Dendritic cell treated with granulocyte-macrophage colony-stimulating factor and Interleukin-4, amounts not matched to agents 40 ng/mL and 50 ng/mL, for 4 days (primary cell): ENCODE results near the gene ITGBL1.

Experiments used
- H3K27ac Mint-ChIP-seq: one replicate; pipeline ENCODE4 v1.8.0; 2022; ENCODE audit warnings: mild to moderate bottlenecking, mixed read lengths
- H3K27me3 Mint-ChIP-seq: one replicate; pipeline ENCODE4 v1.8.0; 2022; ENCODE audit warnings: mild to moderate bottlenecking, mixed read lengths
- H3K36me3 Mint-ChIP-seq: one replicate; pipeline ENCODE4 v1.8.0; 2022; ENCODE audit warnings: low read depth, mixed read lengths
- H3K4me1 Mint-ChIP-seq: one replicate; pipeline ENCODE4 v1.8.0; 2022; ENCODE audit warnings: low read depth, mixed read lengths
- H3K4me3 Mint-ChIP-seq: one replicate; pipeline ENCODE4 v1.8.0; 2022; ENCODE audit warnings: mild to moderate bottlenecking, moderate library complexity, mixed read lengths
- H3K9me3 Mint-ChIP-seq: one replicate; pipeline ENCODE4 v1.8.0; 2022; ENCODE audit warnings: mixed read lengths
- intact Hi-C: fragments of 100-400 bp; cut with micrococcal nuclease; formaldehyde crosslinking; loops from one replicate; pipeline ENCODE4 v1.15.0; 2022

The ITGBL1 gene

GRCh38 chr13:101706651-101707050 is 254.2 kb downstream of the ITGBL1 start:
- Mint-ChIP-seq H3K4me1 (peaks cover 8% of the 10 kb centered on the region), H3K4me3 (no peak overlapping the region), H3K27ac (no peak overlapping the region), H3K9me3 (no peaks in the 10 kb centered on the region), H3K36me3 (no peaks in the 10 kb centered on the region), H3K27me3 (no peaks in the 10 kb centered on the region)
- intact Hi-C loops = no loop called here

GRCh38 chr13:101707659-101708058 is 255.2 kb downstream of the ITGBL1 start:
- H3K36me3 Mint-ChIP-seq = no peaks in the 10 kb centered on the region
- peaks cover 8% of the 10 kb centered on the region for H3K4me1 Mint-ChIP-seq
- H3K27ac Mint-ChIP-seq = no peak overlapping the region
- H3K4me3 Mint-ChIP-seq = no peak overlapping the region
- H3K9me3 Mint-ChIP-seq = no peaks in the 10 kb centered on the region
- intact Hi-C loops = no loop called here
- no peaks in the 10 kb centered on the region for H3K27me3 Mint-ChIP-seq

GRCh38 chr13:101708115-101708514 is 255.6 kb downstream of the ITGBL1 start:
- Mint-ChIP-seq H3K36me3 (no peaks in the 10 kb centered on the region), H3K9me3 (no peaks in the 10 kb centered on the region), H3K27ac (no peak overlapping the region), H3K4me3 (no peak overlapping the region), H3K27me3 (no peaks in the 10 kb centered on the region), H3K4me1 (peaks cover 8% of the 10 kb centered on the region)
- intact Hi-C loops = no loop called here

- intact Hi-C loops = no loop called here
- Mint-ChIP-seq H3K36me3 (no peaks in the 10 kb centered on the region), H3K27ac (no peak overlapping the region), H3K4me3 (no peak overlapping the region), H3K9me3 (no peaks in the 10 kb centered on the region), H3K27me3 (no peaks in the 10 kb centered on the region), H3K4me1 (peaks cover 8% of the 10 kb centered on the region)
These were observed 257.5 kb downstream of the ITGBL1 start for GRCh38 chr13:101709952-101710351.

- Mint-ChIP-seq H3K27me3 (no peaks in the 10 kb centered on the region), H3K36me3 (no peaks in the 10 kb centered on the region), H3K4me3 (no peak overlapping the region), H3K27ac (no peak overlapping the region), H3K9me3 (no peaks in the 10 kb centered on the region), H3K4me1 (peaks cover 7% of the 10 kb centered on the region)
- intact Hi-C loops = no loop called here
These were observed 259.0 kb downstream of the ITGBL1 start for GRCh38 chr13:101711307-101712025.

- Mint-ChIP-seq H3K27me3 (no peaks in the 10 kb centered on the region), H3K9me3 (no peaks in the 10 kb centered on the region), H3K27ac (no peak overlapping the region), H3K36me3 (no peaks in the 10 kb centered on the region), H3K4me3 (no peak overlapping the region), H3K4me1 (peaks cover 2% of the 10 kb centered on the region)
- intact Hi-C loops = no loop called here
These were observed 259.5 kb downstream of the ITGBL1 start for GRCh38 chr13:101712026-101712348.

- Mint-ChIP-seq H3K4me1 (no peaks in the 10 kb centered on the region), H3K36me3 (no peaks in the 10 kb centered on the region), H3K27ac (no peak overlapping the region), H3K4me3 (no peak overlapping the region), H3K27me3 (no peaks in the 10 kb centered on the region), H3K9me3 (no peaks in the 10 kb centered on the region)
- intact Hi-C loops = no loop called here
These were observed 261.7 kb downstream of the ITGBL1 start for GRCh38 chr13:101714195-101714594.

GRCh38 chr13:101717353-101717752 is 264.9 kb downstream of the ITGBL1 start:
- no peaks in the 10 kb centered on the region for H3K36me3 Mint-ChIP-seq
- no peak overlapping the region for H3K4me3 Mint-ChIP-seq
- intact Hi-C loops = no loop called here
- no peak overlapping the region for H3K27ac Mint-ChIP-seq
- H3K9me3 Mint-ChIP-seq = no peaks in the 10 kb centered on the region
- H3K27me3 Mint-ChIP-seq = no peaks in the 10 kb centered on the region
- H3K4me1 Mint-ChIP-seq = no peaks in the 10 kb centered on the region

- intact Hi-C loops = no loop called here
- Mint-ChIP-seq H3K4me1 (no peaks in the 10 kb centered on the region), H3K4me3 (no peak overlapping the region), H3K27me3 (no peaks in the 10 kb centered on the region), H3K36me3 (no peaks in the 10 kb centered on the region), H3K27ac (no peak overlapping the region), H3K9me3 (no peaks in the 10 kb centered on the region)
These were observed 266.0 kb downstream of the ITGBL1 start for GRCh38 chr13:101718496-101718895.

GRCh38 chr13:101726681-101727080 is 274.2 kb downstream of the ITGBL1 start:
- Mint-ChIP-seq H3K9me3 (no peaks in the 10 kb centered on the region), H3K27me3 (no peaks in the 10 kb centered on the region), H3K4me3 (no peak overlapping the region), H3K36me3 (no peaks in the 10 kb centered on the region), H3K4me1 (no peaks in the 10 kb centered on the region), H3K27ac (no peak overlapping the region)
- intact Hi-C loops = no loop called here

- no peak overlapping the region for H3K27ac Mint-ChIP-seq
- intact Hi-C loops = no loop called here
These were observed 274.6 kb downstream of the ITGBL1 start for GRCh38 chr13:101727118-101727517.

GRCh38 chr13:101728021-101728420 is 275.5 kb downstream of the ITGBL1 start:
- Mint-ChIP-seq H3K27ac (no peak overlapping the region), H3K9me3 (no peaks in the 10 kb centered on the region), H3K4me3 (no peak overlapping the region), H3K36me3 (no peaks in the 10 kb centered on the region), H3K27me3 (no peaks in the 10 kb centered on the region), H3K4me1 (no peaks in the 10 kb centered on the region)
- intact Hi-C loops = no loop called here

More at GRCh38 chr13:101727118-101727517, 274.6 kb downstream of the ITGBL1 start:
- H3K4me1 Mint-ChIP-seq = no peaks in the 10 kb centered on the region
- no peaks in the 10 kb centered on the region for H3K36me3 Mint-ChIP-seq
- no peak overlapping the region for H3K4me3 Mint-ChIP-seq
- no peaks in the 10 kb centered on the region for H3K27me3 Mint-ChIP-seq
- no peaks in the 10 kb centered on the region for H3K9me3 Mint-ChIP-seq

GRCh38 chr13:101728615-101729014 is 276.1 kb downstream of the ITGBL1 start:
- no peaks in the 10 kb centered on the region for H3K36me3 Mint-ChIP-seq
- no peaks in the 10 kb centered on the region for H3K27me3 Mint-ChIP-seq
- H3K4me1 Mint-ChIP-seq = no peaks in the 10 kb centered on the region
- no peak overlapping the region for H3K27ac Mint-ChIP-seq
- no peaks in the 10 kb centered on the region for H3K9me3 Mint-ChIP-seq
- intact Hi-C loops = no loop called here
- H3K4me3 Mint-ChIP-seq = no peak overlapping the region

GRCh38 chr13:101730420-101731000 is 278.0 kb downstream of the ITGBL1 start:
- Mint-ChIP-seq H3K27me3 (no peaks in the 10 kb centered on the region), H3K9me3 (no peaks in the 10 kb centered on the region)

GRCh38 chr13:101736566-101736965 is 284.1 kb downstream of the ITGBL1 start:
- intact Hi-C loops = no loop called here
- Mint-ChIP-seq H3K27ac (no peak overlapping the region), H3K4me3 (no peak overlapping the region), H3K4me1 (no peaks in the 10 kb centered on the region), H3K36me3 (no peaks in the 10 kb centered on the region), H3K27me3 (no peaks in the 10 kb centered on the region), H3K9me3 (no peaks in the 10 kb centered on the region)

More at GRCh38 chr13:101730420-101731000, 278.0 kb downstream of the ITGBL1 start:
- H3K27ac Mint-ChIP-seq = no peak overlapping the region
- intact Hi-C loops = no loop called here
- H3K4me1 Mint-ChIP-seq = no peaks in the 10 kb centered on the region
- no peaks in the 10 kb centered on the region for H3K36me3 Mint-ChIP-seq
- no peak overlapping the region for H3K4me3 Mint-ChIP-seq
